Measurements from ENCODE around the gene MRPS18A. TPM values are rescaled to one million over a fixed set of nuclear protein-coding genes. Genes with fewer than 3 reads are reported as not detected.
A peak's percentile ranks its signal among the peaks of the same experiment; 100 is the strongest.

The MRPS18A gene
- total and polyA plus RNA-seq, 9 of the 15 experiments (the other 6 are each of a cell fraction or from before 2014, with no cell fraction given), result 87.5 to 243 (median 125) TPM

DNA sequence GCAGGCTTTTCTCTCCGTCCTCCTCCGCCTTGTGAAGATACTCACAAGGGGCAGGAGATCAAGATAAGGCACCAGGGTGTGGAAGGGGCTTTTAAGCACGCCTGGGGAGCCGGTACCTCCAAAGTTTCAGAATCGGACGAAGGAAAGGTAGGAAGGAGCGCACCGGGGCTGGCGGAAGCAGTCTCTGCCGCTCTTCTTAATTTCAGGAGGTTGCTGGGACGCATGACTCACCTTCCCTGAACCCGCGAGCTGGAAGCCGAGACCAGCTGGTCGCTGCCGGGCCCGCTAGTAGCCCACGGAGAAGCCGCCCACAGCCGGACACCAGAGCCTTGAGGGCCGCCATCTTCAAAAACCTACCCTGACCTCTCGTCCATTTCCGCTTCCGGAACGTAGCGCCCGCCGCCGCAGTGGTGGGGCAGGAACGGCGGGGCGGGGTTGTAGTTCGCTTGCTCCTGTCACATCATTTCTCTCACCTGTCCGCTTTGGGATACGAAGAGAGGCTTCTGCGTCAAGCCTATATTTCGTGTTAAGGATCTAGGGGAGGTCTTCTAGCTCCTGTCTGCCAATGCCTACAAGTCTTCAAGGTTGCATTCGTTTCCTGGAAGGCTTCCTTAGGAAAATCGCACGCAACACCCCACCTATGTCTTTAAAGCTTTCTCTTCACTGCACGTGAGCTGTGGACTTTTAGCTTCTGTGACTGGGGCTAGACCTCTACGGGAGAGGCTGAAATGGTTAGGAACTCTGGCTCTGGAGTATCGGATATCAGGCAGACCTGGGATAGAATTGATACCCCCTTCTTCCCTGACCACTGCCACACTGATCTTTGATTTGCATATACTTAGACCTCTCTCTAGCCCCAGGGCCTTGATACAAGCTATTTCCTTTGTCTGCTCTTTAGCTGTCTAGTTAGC is at the start of gene MRPS18A (continued):
- TF ChIP-seq, protein P1, sequence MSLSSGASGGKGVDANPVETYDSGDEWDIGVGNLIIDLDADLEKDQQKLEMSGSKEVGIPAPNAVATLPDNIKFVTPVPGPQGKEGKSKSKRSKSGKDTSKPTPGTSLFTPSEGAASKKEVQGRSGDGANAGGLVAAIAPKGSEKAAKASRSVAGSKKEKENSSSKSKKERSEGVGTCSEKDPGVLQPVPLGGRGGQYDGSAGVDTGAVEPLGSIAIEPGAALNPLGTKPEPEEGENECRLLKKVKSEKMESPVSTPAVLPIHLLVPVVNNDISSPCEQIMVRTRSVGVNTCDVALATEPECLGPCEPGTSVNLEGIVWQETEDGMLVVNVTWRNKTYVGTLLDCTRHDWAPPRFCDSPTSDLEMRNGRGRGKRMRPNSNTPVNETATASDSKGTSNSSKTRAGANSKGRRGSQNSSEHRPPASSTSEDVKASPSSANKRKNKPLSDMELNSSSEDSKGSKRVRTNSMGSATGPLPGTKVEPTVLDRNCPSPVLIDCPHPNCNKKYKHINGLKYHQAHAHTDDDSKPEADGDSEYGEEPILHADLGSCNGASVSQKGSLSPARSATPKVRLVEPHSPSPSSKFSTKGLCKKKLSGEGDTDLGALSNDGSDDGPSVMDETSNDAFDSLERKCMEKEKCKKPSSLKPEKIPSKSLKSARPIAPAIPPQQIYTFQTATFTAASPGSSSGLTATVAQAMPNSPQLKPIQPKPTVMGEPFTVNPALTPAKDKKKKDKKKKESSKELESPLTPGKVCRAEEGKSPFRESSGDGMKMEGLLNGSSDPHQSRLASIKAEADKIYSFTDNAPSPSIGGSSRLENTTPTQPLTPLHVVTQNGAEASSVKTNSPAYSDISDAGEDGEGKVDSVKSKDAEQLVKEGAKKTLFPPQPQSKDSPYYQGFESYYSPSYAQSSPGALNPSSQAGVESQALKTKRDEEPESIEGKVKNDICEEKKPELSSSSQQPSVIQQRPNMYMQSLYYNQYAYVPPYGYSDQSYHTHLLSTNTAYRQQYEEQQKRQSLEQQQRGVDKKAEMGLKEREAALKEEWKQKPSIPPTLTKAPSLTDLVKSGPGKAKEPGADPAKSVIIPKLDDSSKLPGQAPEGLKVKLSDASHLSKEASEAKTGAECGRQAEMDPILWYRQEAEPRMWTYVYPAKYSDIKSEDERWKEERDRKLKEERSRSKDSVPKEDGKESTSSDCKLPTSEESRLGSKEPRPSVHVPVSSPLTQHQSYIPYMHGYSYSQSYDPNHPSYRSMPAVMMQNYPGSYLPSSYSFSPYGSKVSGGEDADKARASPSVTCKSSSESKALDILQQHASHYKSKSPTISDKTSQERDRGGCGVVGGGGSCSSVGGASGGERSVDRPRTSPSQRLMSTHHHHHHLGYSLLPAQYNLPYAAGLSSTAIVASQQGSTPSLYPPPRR (CRISPR knock-in tag; IDR thresholded peaks at IDR 0.05; ENCODE audit: borderline replicate concordance), result no peak
- no peak for TF ChIP-seq SLC30A9 (CRISPR knock-in tag; IDR thresholded peaks at IDR 0.05)
- TF ChIP-seq ZNF24 (IDR thresholded peaks at IDR 0.05), result no peak
- no peak for TF ChIP-seq POLR3A (IDR thresholded peaks at IDR 0.05; ENCODE audit: borderline replicate concordance, extremely low read depth, insufficient read depth, insufficient read length)
- no peak for TF ChIP-seq TEAD2 (tag; IDR thresholded peaks at IDR 0.05)
- TF ChIP-seq HDAC6 (IDR thresholded peaks at IDR 0.05; ENCODE audit: low read depth, low read length), result no peak
- peak; percentile 94 for TF ChIP-seq POLR2A (conservative IDR thresholded peaks at IDR 0.05)
- TF ChIP-seq CAMTA2 (CRISPR knock-in tag; conservative IDR thresholded peaks at IDR 0.05), result no peak
- TF ChIP-seq NFE2 (IDR thresholded peaks at IDR 0.05; ENCODE audit: low read depth), result no peak
- no peak; the same call in 1 of the 2 replicates for TF ChIP-seq HBP1 (CRISPR knock-in tag; IDR thresholded peaks at IDR 0.05)
- no peak for TF ChIP-seq TCF7L2 (IDR thresholded peaks at IDR 0.05; ENCODE audit: low read depth, low read length)
- TF ChIP-seq NCOA1 (IDR thresholded peaks at IDR 0.05; ENCODE audit: low read depth), result peak; percentile 21; the same call in 1 of the 2 replicates
- TF ChIP-seq MYBL2 (IDR thresholded peaks at IDR 0.05; ENCODE audit: low read depth), result no peak
- no peak for TF ChIP-seq MYBL2 (CRISPR knock-in tag; IDR thresholded peaks at IDR 0.05; ENCODE audit: borderline replicate concordance)
- no peak for TF ChIP-seq ZFP36 (IDR thresholded peaks at IDR 0.05; ENCODE audit: low read depth, low read length, partially characterized antibody)
- TF ChIP-seq ETS2 (tag; IDR thresholded peaks at IDR 0.05; ENCODE audit: borderline replicate concordance, poor library complexity, severe bottlenecking), result no peak
- no peak for TF ChIP-seq CHD4 (IDR thresholded peaks at IDR 0.05; ENCODE audit: insufficient read depth, insufficient replicate concordance, low read depth, low read length, poor library complexity, severe bottlenecking)
- TF ChIP-seq WHSC1 (IDR thresholded peaks at IDR 0.05; ENCODE audit: low read length), result no peak
- TF ChIP-seq ZNF175 (CRISPR knock-in tag; IDR thresholded peaks at IDR 0.05; ENCODE audit: low read depth), result no peak
- peak; percentile 98 for TF ChIP-seq TFAP4 (CRISPR knock-in tag; IDR thresholded peaks at IDR 0.05; ENCODE audit: borderline replicate concordance)
- no peak for TF ChIP-seq KLF10 (CRISPR knock-in tag; IDR thresholded peaks at IDR 0.05)
